CD1c-positive myeloid dendritic cell (primary cell): ENCODE measurements around the gene B4GALNT3.

Experiments used
- DNase-seq: peaks from one replicate; pipeline ENCODE4 v3.0.0-alpha.2; 2016; ENCODE audit errors: extremely low spot score

B4GALNT3 gene

GRCh38 chr12:508795-509194 is 49.1 kb downstream of the B4GALNT3 start:
- no peak for DNase-seq

- DNase-seq, result no peak
Measured at GRCh38 chr12:509500-509899, 49.8 kb downstream of the B4GALNT3 start.

GRCh38 chr12:510071-510825 is 50.5 kb downstream of the B4GALNT3 start:
- no peak for DNase-seq

- DNase-seq, result no peak
Measured at GRCh38 chr12:512933-513332, 53.2 kb downstream of the B4GALNT3 start.

GRCh38 chr12:513446-513845 is 53.7 kb downstream of the B4GALNT3 start:
- DNase-seq, result no peak

GRCh38 chr12:517538-517937 is 57.8 kb downstream of the B4GALNT3 start:
- DNase-seq, result no peak

- no peak for DNase-seq
Measured at GRCh38 chr12:520119-520518, 60.4 kb downstream of the B4GALNT3 start.

GRCh38 chr12:522692-523378 is 63.1 kb downstream of the B4GALNT3 start:
- DNase-seq, result no peak

- no peak for DNase-seq
Measured at GRCh38 chr12:524167-524951, 64.6 kb downstream of the B4GALNT3 start.

- peak; percentile 28 for DNase-seq
Measured at GRCh38 chr12:526089-526488, 66.3 kb downstream of the B4GALNT3 start.

GRCh38 chr12:527241-527640 is 67.5 kb downstream of the B4GALNT3 start:
- DNase-seq, result no peak

- no peak for DNase-seq
Measured at GRCh38 chr12:527729-528128, 68.0 kb downstream of the B4GALNT3 start.

- DNase-seq, result no peak
Measured at GRCh38 chr12:530308-530707, 70.6 kb downstream of the B4GALNT3 start.

GRCh38 chr12:530821-531220 is 71.1 kb downstream of the B4GALNT3 start:
- DNase-seq, result no peak

GRCh38 chr12:531951-532585 is 72.3 kb downstream of the B4GALNT3 start:
- no peak for DNase-seq

- no peak for DNase-seq
Measured at GRCh38 chr12:532908-533565, 73.3 kb downstream of the B4GALNT3 start.

GRCh38 chr12:533718-534117 is 74.0 kb downstream of the B4GALNT3 start:
- no peak for DNase-seq

GRCh38 chr12:534216-534615 is 74.5 kb downstream of the B4GALNT3 start:
- no peak for DNase-seq

GRCh38 chr12:535396-535795 is 75.7 kb downstream of the B4GALNT3 start:
- DNase-seq, result no peak

GRCh38 chr12:536751-537245 is 77.1 kb downstream of the B4GALNT3 start:
- no peak for DNase-seq

GRCh38 chr12:537772-538171 is 78.0 kb downstream of the B4GALNT3 start:
- no peak for DNase-seq
